Measurements from ENCODE around the gene LPCAT1.
A peak's percentile ranks its signal among the peaks of the same experiment; 100 is the strongest.
"Not testable (repeated sequence)": the region's sequence is repeated elsewhere in the genome, so short reads cannot be mapped to it uniquely, and the experiment has no call there.

LPCAT1 gene, protein sequence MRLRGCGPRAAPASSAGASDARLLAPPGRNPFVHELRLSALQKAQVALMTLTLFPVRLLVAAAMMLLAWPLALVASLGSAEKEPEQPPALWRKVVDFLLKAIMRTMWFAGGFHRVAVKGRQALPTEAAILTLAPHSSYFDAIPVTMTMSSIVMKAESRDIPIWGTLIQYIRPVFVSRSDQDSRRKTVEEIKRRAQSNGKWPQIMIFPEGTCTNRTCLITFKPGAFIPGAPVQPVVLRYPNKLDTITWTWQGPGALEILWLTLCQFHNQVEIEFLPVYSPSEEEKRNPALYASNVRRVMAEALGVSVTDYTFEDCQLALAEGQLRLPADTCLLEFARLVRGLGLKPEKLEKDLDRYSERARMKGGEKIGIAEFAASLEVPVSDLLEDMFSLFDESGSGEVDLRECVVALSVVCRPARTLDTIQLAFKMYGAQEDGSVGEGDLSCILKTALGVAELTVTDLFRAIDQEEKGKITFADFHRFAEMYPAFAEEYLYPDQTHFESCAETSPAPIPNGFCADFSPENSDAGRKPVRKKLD

DNA sequence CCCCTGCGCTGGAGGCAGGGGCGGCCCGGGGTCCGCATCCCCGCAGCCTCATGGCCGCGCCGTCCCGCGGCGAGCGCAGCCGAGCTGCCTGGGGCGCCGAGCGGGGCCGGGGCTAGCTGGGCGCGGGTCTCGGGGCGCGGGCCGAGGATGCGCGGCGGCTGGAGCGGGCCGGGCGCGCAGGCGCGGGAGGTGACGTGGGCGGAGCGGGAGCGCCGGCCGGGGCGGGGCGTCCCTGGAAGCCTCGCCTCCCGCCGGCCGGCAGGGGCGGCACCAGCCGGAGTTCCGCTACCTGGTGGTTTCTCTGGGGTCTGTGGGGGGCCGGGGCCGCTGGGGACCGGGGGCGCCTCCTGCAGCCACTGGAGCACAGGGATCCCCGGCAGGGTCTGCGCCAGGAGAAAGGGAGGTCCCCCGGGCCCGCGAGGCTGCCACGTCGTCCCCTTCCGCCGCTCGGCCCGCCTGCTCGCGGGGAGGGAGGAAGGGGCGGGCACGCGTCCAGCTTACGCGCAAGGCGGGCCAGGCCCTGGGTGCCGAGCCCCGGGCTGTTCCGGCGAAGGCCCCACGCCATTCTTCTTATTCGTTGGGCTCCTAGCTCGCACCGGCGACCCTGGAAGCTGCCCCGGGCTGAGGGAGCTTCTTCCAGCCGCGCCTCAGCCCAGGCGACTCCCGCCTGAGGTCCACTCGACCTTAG is at the start of gene LPCAT1:
Gene LPCAT1, minus strand, starts transcription at position 168 of the 688 bp plus-strand sequence. Its CDS starts 116 bp downstream, at position 52.
- DNase-seq (ENCODE audit: extremely low read depth, low read depth) = no peak
- TF ChIP-seq, protein P1, sequence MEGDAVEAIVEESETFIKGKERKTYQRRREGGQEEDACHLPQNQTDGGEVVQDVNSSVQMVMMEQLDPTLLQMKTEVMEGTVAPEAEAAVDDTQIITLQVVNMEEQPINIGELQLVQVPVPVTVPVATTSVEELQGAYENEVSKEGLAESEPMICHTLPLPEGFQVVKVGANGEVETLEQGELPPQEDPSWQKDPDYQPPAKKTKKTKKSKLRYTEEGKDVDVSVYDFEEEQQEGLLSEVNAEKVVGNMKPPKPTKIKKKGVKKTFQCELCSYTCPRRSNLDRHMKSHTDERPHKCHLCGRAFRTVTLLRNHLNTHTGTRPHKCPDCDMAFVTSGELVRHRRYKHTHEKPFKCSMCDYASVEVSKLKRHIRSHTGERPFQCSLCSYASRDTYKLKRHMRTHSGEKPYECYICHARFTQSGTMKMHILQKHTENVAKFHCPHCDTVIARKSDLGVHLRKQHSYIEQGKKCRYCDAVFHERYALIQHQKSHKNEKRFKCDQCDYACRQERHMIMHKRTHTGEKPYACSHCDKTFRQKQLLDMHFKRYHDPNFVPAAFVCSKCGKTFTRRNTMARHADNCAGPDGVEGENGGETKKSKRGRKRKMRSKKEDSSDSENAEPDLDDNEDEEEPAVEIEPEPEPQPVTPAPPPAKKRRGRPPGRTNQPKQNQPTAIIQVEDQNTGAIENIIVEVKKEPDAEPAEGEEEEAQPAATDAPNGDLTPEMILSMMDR (IDR thresholded peaks at IDR 0.05; ENCODE audit: low read depth, low read length) = no peak

DNA sequence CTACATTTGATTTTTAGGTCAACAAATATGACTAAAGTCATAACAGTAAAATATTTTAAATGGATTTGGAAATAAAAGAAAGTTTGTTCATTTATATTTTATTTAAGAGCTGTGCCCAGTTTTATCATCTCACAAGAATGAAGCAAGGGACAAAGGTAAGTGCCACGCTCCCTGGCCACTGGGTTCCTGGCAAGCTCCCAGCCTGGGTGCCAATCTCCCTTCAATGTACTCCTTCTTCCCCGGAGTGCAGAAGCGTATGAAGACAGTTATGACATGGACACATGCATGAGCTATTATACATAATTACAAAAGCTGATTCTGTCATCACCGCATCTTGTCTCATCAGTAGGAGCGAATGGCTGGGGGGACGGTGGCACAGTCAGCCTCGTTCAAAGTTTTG is 48.1 kb upstream of the LPCAT1 start:
- not testable (repeated sequence) for DNase-seq (ENCODE audit: extremely low read depth, low read depth)

DNA sequence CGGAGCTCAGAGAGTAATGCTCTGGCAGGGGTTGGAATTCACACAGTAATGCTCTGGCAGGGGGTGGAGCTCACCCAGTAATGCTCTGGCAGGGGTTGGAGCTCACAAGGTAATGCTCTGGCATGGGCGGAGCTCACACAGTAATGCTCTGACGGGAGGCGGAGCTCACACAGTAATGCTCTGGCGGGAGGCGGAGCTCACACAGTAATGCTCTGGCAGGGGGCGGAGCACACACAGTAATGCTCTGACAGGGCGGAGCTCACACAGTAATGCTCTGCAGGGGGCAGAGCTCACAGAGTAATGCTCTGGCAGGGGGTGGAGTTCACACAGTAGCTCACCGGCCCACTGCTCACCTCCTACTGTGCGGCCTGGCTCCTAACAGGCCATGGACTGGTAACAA is 47.2 kb upstream of the LPCAT1 start:
- TF ChIP-seq, protein P1 (IDR thresholded peaks at IDR 0.05; ENCODE audit: low read depth, low read length) = no peak
- no peak for DNase-seq (ENCODE audit: extremely low read depth, low read depth)

DNA sequence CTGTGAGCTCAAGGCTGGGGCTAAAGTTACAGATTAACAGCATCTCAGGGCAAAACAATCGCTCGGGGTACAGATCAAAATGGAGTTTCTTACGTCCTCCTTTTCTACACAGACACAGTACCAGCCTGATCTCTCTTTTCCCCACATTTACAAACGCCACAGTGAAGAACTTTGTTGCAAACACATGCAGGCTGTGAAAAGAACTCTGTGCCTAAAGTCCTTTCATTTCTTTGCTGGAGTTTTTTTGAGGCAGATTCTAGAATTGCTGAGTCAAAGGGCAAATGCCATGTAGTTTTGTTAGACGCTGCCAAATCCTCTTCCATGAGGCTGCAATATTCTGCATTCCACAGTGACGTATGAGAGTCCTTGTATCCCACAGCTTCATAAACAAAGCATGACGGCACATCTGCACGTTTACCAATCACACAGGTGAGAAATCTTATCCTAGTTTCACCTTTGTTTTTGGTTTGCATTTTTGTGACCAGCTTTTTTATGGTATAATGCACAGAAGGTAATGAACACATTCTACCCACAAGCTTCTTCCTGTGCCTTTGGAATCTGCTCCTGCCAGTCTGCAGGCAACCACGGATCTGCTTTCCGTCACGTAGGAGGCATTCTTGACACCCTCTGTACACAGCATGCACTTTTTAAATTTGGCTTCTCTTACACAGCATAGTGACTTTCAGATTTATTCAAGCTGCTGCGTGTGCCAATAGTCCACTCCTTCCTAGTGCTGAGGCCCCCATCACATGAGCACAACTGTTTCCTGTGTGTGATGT is 44.6 kb upstream of the LPCAT1 start:
- DNase-seq (ENCODE audit: extremely low read depth, low read depth) = peak; percentile 58
- TF ChIP-seq, protein P1 (IDR thresholded peaks at IDR 0.05; ENCODE audit: low read depth, low read length) = no peak

DNA sequence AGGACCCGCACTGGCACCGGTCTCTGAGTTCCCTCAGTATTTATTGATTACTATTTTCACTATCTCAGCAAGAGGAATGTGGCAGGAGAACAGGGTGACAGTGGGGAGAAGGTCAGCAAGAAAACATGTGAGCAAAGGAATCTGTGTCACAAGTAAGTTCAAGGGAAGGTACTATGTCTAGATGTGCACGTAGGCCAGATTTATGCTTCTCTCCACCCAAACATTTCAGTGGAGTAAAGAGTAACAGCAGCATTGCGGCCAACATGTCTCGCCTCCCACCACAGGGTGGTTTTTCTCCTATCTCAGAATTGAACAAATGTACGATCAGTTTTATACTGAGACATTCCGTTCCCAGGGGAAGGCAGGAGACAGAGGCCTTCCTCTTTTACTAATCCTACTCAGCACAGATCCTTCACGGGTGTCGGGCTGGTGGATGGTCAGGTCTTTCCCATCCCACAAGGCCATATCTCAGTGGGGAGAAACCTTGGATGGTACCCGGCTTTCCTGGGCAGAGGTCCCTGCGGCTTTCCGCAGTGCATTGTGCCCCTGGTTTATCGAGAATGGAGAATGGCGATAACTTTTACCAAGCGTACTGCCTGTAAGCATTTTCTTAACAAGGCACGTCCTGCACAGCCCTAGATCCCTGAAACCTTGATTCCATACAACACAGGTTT is 43.9 kb upstream of the LPCAT1 start:
- DNase-seq (ENCODE audit: extremely low read depth, low read depth) = not testable (repeated sequence)

DNA sequence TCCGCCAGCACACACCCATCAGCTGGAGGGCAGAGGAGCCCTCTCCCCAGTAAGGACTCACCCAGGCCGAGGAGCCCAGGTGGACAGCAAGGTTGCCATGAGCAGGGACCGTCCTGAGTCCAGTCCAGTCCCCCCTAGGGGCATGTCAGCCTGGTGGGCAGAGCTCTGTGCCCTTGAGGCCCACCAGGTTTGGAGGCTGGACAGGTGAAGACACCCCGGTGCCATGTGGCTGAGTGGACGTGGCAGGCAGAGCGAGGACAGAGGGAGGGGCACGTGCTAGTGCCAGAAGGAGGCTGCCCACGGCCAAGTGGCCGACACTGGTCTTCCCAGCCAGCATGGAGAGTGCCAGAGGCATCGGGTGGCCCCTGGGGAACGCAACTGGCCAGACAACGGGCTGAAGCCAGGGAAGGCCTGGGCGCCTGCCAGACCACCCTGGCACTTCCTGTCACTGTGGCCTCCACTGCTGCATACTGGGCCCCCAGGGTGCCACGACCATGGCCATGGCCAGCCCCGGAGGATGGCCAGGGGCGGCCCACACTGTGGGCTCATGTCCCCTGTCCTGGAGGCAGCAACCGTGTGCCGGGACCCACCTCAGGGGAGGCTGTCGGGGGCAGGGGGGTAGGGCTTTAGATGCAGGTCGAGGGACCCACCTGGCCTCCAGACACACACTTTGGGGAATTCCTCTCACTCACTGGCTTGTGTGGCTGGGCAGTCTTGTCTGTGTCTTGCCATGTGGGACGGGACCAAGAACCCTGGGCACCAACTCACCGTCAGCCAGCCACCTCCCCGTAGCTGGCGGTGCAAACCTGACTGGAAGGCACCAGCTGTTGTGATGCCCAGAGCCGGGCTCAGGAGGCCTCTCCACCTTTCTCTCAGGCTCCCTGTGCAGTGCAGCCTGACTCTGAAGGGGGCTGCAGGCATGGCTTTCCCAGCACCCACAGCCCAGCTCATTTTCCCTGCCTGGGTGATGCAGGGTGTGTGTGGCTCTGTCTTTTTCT is 42.3 kb upstream of the LPCAT1 start:
- TF ChIP-seq, protein P1 (IDR thresholded peaks at IDR 0.05; ENCODE audit: low read depth, low read length) = no peak
- DNase-seq (ENCODE audit: extremely low read depth, low read depth) = no peak

All from AG09319 (cell line).